ENCODE data around the gene HPSE.

Gene HPSE

DNA sequence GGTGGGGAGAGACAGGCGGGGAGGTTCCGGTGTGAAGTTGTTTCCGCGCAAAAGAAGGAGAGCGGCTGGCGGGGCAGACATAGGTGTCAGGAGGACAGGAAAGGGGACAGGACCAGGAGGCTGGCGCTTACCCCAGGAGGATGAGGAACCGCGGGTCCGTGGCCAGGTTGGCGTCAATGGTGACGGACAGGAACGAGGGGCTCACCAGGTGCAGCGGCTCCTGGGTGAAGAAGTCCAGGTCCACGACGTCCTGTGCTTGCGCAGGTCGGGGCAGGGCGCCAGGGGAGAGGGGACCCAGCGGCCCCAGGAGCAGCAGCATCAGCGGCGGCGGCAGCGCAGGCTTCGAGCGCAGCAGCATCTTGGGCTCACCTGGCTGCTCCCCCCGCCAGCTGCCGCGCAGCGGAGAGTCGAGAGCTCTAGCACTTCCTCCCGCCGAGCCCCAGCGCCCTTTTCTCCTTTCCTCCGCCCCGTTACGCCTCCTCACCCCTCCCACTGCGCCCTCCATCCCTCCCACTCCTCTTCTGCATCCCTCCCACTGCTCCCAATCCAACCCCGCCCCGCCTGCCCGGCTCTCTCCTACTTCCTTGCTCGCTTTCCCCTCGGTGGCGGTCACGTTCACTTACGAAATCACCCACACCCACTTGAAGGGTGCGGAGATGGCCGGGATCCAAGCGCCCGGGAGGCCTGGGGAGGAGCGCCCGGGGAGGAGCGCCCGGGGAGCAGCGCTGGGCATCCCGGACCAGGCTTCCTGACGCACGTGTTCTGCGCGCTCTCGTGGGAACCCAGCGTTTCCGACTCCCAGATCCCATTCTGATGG is at the start of gene HPSE:
HPSE (minus strand) TSS at position 424 of the 817 bp plus-strand sequence; CDS start at position 358, 66 bp downstream.
- DNase-seq (ENCODE audit: low read depth in 2 of 2) = peak in 1 of 2 donors; percentile 27

DNA sequence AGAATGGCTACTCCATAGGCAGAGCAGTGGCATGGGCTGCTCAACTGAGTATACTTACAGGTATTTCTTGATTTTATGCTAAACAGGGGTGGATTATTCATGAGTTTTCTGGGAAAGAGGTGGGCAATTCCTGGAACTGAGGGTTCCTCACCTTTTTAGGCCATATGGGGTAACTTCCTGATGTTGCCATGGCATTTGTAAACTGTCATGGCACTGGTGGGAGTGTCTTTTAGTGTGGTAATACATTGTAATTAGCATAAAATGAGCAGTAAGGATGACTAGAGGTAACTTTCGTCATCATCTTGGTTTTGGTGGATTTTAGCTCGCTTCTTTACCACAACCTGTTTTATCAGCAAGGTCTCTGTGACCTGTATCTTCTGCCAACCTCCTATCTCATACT is 48.2 kb upstream of the HPSE start:
- DNase-seq (ENCODE audit: low read depth in 2 of 2) = no peak

DNA sequence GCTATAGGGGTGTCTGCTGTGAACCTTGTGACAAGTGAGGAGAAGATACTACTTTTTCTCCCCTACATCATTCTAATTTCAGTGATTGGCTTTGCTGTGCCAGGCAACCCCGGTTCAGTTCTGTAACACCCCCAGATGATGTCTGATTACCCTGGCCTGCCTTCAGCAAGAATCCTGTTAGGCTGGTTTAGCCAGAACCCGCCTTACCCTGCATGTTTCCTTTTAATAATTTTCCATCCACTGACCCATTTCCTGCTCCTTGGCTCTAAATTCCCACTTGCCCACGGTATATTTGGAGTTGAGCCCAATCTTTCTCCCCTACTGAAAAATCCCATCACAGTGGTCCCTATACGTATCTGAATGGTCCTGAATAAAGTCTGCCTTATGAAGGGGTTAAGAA is 46.5 kb upstream of the HPSE start:
- DNase-seq (ENCODE audit: low read depth in 2 of 2) = no peak

DNA sequence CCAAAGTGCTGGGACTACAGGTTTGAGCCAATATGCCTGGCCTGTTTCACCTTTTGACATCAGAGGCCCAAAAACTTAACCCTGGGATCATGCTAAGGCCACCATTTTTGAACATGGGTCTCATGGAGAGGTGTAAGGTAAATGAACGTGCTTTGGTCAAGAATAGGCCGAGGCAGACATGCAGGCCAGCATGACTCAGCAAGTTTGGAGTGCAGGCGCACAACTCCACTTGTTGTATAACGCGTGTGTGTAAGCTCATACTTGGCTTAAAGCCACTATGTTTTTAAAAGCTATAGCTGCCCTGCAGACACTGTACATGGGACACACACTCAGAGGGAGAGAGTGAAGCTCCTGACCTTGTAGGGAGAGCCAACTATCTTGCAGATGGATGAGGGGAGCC is 43.8 kb upstream of the HPSE start:
- no peak for DNase-seq (ENCODE audit: low read depth in 2 of 2)

DNA sequence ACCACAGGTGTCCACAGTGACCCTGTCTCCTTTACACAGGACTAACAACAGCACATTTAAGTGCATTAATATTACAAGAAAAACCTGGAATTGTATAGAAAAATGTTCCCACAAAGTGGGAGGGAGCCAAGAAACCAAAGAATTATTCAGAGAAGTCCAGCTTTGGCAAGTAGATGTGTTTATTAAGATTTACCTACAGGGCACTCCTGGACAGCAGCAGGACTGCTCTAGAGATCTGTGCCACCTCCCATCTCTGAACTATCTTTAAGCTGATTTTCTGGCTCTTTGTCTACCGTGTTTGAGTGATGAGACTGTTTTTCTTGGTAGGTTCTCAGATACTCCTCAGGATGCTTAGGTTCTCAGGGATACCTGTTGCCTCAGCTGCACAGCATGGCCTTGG is 38.3 kb upstream of the HPSE start:
- no peak for DNase-seq (ENCODE audit: low read depth in 2 of 2)

DNA sequence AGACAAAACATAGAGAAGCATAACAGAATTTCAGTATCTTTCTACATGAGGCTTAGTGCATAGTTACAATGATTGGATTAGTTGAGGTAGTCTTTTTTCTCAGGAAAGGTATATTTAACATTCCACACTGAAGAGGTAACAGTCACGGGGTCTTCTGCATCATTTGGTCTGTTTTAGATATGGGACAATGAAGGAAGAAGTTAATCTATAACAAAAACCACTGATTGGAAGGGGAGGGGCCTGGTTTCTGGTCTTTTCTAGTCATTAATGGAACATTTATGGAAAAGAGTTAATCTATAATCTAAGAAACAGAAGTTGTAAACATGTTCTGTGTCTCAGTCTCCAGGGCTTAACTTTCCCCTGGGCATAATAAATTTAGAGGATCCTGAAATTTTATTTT is 37.3 kb upstream of the HPSE start:
- DNase-seq (ENCODE audit: low read depth in 2 of 2) = no peak

DNA sequence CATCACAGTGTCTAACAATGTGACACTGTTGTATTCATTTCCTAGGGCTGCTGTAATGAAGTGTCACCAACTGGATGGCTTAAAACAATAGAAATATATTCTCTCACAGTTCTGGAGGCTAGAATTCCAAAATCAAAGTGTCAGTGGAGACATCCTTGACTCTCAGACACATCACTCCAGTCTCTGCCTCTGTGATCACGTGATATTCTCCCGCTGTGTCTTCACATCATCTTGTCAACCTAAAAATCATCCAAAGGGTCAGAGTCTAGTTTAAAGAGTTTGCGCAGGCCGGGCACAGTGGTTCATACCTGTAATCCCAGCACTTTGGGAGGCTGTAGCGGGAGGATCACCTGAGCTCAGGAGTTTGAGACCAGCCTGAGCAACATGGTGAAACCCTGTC is 36.6 kb upstream of the HPSE start:
- DNase-seq (ENCODE audit: low read depth in 2 of 2) = no peak

DNA sequence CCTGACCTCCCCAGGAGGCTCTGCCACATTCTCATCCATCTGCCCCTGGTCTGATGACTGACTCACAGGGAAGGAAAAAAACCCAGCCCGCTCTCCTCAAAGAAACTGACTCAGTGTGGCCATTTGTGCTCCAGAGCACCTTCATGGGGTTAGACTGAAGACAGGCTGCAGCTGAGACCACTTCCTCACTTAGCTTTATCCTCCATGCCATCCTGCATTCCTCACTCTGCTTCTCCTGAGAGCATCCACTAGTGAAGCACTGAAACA is 35.9 kb upstream of the HPSE start:
- no peak for DNase-seq (ENCODE audit: low read depth in 2 of 2)

DNA sequence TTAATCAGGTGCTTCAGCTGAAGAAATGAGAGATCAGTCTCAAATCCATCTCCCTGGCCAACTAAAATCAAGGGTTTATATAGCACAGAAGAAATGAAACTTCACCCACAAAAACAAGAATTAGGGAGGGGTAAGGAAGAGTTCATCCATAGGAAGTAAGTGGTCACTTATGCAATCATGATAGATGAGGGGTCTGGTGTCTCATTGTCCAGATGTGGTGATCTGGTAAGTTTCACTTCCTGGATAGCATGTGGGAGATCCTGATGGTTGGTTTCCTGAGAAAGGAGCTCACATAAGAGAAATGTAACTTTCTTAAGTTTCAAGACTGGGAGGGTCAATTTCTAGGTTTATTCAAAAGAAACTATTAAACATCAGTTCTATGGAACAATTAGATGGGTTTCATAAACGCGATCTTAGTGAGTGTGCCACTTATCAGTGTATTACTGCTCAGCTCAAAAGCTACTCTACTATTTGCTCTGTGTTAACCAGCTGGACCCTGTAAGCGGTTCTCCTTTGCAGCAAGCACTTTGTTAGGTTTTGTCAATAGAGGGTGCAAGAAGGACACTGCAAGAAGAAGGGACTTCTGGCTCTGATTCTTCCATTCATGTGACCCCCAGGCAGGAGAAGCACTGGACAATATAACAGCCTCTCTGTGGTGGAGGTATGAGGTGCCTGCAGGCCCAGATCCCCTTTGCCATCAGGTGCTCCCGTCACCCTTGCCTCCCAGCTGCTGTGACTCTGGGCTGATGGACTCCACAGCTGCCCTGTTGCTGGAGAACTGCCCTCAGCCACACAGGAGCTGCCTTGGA is 35.4 kb upstream of the HPSE start:
- no peak for DNase-seq (ENCODE audit: low read depth in 2 of 2)

DNA sequence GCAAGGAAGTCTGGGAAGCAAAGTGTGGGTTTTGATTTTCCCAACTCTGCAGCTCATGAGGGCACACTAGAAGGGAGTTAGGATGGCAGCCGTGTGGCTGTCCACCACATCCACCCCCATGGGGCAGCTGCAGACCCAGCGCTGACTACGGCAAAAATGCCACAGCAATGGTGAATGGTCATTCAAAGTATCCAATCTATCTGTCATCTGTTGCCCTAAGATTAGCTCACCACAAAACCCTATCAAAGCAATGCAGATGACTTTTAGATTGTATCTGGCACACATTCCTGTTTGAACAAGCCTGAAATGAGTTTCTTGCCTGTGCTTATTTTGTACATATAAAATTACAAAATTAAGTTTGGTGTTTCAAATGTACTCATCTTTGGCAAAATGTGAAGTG is 29.7 kb upstream of the HPSE start:
- DNase-seq (ENCODE audit: low read depth in 2 of 2) = no peak

DNA sequence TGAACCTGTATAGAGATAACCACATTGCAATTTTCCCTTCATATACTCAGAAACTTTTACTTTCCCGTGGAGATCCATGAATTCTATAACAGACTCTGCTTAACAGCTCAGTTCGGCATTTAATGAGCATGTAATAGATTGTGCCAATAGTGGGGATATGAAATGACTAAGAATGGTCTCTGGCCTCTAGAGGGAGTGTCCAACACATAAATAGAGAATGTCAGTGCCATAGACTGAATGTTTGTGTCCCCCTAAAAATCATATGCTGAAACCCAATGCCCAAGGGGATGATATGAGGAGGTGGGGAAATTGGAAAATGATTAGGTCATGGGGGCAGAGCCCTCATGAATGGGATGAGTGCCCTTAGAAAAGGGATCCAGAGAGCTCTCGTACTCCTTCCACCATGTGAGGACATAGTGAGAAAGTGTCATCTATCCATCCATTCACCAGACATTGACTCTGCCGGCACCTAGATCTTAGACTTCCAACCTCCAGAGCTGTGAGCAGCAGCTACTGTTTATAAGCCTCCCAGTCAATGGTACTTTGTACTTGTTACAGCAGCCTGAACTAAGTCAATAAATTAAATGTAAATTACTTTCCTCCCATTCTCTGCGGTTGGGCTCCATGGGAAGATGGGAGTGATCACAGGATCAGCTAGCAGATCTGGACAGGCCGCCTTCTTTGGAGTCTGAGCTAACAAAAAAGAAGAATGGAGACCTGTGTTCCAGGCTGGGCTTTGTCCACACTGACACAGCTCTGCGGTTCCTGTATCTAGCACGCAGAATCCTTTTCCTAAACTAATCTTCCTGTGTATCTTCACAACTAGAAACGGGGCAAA is 28.1 kb upstream of the HPSE start:
- DNase-seq (ENCODE audit: low read depth in 2 of 2) = no peak

DNA sequence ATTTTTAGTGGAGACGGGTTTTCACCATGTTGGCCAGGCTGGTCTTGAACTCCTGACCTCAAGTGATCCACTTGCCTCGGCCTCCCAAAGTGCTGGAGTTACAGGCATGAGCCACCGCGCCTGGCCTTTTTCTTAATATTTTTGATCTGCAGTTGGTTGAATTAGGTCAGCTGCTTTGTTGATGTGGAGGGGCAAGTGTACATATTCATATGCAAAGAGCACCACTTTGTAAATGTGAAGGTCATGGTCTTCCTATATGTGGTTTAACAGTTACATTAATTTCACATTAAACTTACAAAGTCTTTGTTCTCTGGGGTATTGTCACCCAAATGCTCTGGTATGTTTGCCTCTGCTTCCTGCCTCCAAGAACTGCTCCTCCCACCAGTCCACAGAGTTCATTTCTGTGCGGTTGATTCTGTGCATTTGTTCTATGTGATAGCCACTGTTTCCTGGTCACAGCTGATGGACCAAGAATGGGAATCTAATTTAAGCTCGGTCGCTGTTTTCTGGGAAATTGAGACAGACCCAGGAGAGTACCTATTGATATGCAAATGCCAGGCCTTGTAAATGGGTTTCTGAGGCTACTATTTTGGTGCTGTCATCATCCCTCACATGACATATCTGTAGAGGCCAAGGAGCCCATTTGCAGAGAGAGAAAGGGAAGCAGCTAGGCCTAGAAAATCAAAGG is 26.9 kb upstream of the HPSE start:
- DNase-seq (ENCODE audit: low read depth in 2 of 2) = no peak

DNA sequence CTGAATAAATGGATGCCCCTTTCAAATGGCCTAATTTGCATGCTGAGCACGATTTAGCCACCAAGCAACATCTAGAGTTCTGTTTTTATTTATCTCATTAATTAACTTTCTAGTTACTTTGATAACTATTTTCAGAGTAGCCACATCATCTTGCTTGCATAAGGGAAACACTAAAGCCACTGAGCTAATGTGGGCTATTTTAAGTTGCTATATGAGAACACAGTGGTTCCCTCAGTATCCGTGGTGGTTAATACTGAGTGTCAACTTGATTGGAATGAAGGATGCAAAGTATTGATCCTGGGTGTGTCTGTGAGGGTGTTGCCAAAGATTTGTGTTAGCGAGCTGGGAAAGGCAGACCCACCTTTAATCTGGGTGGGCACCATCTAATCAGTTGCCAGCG is 25.4 kb upstream of the HPSE start:
- DNase-seq (ENCODE audit: low read depth in 2 of 2) = no peak

DNA sequence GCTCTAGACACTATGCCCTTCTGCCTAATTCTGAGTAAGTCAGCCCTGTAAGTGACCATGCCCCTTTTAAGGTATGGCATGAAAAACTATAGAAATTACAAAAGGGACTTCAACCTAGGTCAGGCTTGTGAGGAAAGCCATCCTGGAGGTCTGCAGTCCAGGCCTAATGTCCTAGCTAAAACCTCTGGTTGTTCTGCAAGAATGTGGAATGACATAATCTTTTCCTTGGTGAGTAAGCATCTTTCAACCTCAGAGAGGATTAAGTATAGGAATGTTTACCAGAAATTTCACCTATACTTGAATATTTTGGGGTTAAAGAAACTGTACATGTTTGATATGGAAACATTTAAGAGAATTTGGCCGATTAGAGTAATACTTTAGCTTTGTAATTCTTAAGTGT is 23.8 kb upstream of the HPSE start:
- no peak for DNase-seq (ENCODE audit: low read depth in 2 of 2)

DNA sequence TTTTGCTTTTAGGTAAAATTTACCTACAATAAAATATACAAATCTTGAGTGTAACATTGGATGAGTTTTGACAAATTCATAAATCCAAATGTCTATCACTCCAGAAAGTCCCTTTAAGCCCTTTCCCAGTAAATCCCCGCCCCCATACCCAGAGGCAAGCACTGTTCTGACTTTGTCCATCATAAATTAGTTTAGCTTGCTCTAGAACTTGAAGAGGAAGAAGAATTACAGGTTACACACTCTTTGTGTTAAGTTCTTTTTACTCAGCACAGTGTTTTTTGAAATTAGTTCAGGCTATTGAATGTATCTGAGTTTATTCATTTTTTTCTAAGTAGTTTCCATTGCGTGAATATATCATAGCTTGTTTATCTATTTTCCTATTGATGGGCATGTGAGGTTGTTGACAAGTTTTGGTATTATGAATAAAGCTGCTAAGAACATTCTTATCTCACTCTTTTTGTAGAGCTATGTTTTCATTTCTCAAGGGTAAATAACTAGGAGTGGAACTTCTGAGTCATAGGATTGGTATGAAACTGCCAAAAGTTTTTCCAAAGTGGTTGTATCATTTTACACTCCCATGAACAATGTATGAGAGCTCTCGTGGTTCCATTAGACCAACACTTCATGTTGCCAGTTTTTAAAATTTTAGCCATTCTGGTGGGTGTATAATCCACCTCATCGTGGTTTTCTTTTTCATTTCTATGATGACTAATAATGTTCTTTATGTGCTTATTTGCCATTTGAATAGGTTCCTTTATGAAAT is 22.4 kb upstream of the HPSE start:
- DNase-seq (ENCODE audit: low read depth in 2 of 2) = no peak

DNA sequence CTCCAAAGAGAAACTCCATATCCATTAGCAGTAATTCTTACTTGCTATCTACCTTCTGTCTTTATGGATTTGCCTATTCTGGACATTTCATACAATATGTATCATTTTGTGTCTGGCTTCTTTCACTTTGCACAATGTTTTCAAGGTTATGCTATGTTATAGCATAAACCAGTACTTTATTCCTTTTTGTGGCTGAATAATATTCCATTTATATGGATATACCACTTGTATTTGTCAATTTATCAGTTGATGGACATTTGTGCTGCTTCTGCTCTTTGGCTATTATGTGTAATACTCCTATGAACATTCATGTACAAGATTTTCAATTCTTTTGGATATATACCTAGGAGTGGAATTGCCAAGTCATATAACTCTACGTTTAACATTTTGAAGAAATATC is 18.9 kb upstream of the HPSE start:
- no peak for DNase-seq (ENCODE audit: low read depth in 2 of 2)

DNA sequence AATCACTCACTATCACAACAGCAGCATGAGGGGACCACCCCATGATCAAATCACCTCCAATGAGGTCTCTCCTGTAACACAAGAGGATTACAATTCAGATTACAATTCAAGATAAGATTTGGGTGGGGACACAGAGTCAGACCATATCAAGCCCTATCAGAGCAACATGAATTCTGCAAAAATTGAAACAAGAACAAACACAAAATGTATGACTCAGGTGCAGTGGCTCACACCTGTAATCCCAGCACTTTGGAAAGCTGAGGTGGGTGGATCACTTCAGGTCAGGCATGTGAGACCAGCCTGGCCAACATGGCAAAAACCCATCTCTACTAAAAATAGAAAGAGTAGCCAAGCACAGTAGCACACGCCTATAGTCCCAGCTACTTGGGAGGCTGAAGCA is 13.4 kb upstream of the HPSE start:
- DNase-seq (ENCODE audit: low read depth in 2 of 2) = no peak

DNA sequence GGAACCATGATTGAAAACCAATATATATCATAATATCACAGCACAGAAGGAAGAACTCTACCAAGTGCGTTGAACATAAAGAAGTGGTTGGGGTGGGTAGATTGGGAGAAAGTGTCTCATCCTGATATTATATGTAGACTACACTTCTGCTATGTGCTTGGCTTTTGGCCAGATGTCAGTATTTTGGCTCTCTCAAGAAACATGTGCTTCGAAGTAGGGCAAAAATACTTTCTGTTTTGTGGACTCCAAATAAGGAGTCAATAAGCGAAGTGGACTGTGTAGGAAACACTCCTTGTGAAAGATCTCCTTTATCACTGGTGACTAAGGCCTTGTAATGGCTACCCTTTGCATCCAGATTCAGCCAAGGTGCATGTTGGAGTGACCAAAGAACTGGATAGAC is 7.8 kb upstream of the HPSE start:
- no peak for DNase-seq (ENCODE audit: low read depth in 2 of 2)

DNA sequence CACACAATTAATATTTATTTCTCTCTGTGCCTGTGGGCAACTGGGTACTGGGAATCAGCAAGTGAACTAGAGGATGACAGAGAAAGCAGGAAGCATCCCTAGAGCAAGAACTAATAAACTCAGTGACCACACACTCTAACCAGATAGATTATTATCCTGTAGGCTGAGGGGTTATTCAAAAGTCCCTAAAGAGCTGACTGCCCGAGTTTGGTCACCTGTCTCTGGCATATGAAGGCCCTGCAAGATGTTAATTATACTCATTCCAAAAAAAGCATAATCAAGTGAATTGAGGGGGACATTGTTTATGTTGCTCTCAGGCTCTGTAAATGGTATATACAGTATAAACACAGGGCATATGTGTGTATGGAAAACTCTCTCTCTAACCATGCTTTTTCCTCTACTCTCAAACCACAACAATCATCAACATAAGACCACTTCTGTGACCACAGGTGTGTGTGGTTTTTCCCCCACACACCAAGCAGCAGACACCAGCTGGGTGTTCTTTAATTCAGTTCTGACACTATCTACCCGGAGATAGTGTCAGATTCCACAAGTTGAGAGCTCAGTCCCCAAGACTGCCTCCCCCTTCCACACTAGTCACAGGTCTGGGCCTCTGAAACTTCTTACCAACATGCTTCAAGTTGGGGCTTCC is 6.2 kb upstream of the HPSE start:
- peak; percentile 38 to 42 for DNase-seq (ENCODE audit: low read depth in 2 of 2)

DNA sequence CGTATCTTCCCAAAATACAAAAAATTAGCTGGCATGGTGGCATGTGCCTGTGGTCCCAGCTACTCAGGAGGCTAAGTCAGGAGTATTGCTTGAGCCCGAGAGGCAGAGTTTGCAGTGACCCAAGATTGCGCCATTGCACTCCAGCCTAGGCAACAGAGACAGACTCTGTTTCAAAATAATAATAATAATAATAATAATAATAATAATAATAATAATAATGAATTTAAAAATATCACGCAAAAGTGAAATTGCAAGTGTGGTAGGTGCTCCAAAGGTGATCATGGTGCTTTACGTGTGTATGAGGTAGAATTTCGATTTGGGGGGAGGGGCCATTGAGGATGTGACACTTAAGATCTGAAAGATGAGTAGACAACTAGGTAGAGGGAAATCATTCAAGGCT is 4.9 kb upstream of the HPSE start:
- DNase-seq (ENCODE audit: low read depth in 2 of 2) = no peak

DNA sequence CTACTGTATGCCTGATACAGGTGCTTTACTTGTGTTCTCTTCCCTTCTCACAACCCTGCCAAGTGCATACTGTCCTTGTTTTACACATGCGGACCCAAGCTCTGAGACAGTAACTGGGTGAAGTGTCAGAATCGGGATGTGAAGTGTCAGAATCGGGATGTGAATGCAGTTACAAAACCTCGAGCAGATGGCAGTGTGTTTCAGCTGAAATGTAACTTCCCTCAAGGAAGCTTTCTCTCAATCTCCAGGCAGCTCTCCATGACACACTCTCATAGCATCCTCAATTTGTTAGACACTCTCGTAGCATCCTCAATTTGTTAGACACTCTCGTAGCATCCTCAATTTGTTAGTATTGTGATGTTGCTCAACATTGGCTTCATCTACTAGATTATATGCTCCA is 1.1 kb upstream of the HPSE start:
- DNase-seq (ENCODE audit: low read depth in 2 of 2) = no peak

Measured in stimulated activated CD8-positive, alpha-beta memory T cell treated with anti-CD3 and anti-CD28 coated beads, Interleukin-15, amount 100 ng/mL, for 48 hours (primary cell).